CD4-positive, alpha-beta T cell treated with Interleukin-15 for 1 hour (primary cell): Measurements from ENCODE around the gene TSBP1.
"Not testable (repeated sequence)": the region's sequence is repeated elsewhere in the genome, so short reads cannot be mapped to it uniquely, and the experiment has no call there.

Source experiments
- DNase-seq: peaks from one replicate; pipeline ENCODE4 v3.0.0-alpha.2; 2020

The TSBP1 gene

DNA sequence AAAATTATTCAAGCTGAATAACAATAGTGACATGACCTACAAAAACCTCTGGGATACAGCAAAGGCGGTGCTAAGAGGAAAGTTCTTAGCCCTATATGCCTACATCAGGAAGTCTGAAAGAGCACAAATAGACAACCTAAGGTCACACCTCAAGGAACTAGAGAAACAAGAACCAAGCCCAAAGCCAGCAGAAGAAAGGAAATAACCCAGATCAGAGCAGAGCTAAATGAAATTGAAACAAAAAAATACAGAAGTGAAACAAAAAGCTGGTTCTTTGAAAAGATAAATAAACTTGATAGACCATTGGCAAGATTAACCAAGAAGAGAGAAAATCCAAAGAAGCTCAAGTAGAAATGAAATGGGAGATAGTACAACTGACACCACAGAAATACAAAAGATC, 100.3 kb downstream of the TSBP1 start:
- no peak for DNase-seq

DNA sequence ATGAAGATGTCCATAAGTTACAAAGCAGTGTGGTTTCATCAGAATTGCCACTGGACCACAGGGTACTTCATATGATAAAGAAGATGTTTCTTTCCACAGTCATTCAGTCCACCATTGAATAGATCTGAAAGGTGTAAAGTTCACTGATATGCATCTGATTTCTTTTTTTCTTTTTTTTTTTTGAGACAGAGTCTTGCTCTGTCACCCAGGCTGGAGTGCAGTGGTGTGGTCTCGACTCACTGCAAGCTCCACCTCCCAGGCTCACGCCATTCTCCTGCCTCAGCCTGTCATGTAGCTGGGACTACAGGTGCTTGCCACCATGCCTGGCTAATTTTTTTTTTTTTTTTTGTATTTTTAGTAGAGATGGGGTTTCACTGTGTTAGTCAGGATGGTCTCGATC, 103.2 kb downstream of the TSBP1 start:
- DNase-seq = peak; percentile 51

DNA sequence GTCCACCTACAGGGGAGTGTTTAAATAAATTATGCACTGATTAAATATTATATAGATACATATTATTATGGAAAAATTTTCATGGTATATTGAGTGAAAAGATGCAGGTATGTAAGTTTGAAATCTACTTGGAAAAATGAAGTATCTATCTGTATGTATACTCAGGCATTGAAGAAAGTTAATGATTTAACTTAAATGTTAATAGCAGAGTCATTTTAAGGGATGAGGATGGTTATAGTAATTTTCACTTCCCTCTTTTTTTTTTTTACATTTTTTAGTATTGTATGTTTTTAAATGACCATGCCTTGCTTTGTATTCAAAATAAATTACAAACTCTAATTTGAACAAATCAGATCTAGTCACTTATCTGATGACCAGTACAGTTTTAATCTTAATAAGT, 104.7 kb downstream of the TSBP1 start:
- DNase-seq = no peak

DNA sequence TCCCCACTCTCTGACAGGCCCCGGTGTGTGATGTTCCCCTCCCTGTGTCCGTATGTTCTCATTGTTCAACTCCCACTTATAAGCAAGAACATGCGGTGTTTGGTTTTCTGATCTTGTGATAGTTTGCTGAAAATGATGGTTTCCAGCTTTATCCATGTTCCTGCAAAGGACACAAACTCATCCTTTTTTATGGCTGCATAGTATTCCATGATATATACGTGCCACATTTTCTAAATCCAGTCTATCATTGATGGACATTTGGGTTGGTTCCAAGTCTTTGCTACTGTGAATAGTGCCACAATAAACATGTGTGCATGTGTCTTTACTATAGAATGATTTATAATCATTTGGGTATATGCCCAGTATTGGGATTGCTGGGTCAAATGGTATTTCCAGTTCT, 114.4 kb downstream of the TSBP1 start:
- DNase-seq = not testable (repeated sequence)

DNA sequence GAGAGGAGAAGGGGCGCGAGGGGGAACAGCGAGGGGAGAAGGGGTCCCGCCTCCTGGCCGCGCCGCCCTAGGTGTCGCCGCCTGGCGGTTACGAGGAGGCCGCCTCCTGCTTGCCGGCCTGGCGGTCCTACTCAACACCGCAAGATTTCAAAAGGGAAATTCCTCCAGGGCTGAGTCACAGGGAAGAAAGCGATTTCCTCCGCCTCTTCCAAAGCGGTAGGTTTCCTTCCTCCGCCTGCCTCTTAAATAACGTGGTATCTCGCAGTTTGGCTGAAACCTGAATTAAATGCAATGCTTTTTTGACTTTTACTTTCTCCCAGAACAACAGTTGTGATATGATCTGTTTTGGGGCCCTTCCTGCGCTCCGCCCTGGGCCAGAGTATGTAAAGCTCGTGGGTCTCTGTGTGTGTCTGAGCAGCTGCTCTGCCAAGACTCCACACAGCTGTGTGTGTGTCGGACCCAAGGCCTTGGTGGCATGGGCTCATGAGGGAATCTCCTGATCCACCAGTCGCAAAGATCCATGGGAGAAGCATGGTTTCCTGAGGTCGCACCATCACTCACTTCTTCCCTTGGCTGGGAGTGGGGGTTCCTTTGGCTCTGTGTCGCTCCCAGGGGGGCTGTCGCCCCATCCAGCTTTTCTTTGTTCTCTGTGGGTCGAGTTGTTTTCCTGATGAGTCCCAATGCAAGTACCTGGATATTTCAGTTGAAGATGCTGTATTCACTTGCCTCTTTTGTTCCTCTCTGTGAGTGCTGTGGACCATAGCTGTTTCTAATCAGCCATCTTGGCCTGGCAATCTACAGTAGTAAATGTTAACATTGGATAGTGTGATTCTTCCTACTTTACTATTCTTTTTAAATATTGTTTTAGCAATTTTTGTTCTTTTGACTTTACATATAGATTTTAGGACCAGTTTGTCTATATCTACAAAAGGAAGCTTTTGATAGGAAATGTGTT, 116.2 kb downstream of the TSBP1 start:
- DNase-seq = peak; percentile 65

DNA sequence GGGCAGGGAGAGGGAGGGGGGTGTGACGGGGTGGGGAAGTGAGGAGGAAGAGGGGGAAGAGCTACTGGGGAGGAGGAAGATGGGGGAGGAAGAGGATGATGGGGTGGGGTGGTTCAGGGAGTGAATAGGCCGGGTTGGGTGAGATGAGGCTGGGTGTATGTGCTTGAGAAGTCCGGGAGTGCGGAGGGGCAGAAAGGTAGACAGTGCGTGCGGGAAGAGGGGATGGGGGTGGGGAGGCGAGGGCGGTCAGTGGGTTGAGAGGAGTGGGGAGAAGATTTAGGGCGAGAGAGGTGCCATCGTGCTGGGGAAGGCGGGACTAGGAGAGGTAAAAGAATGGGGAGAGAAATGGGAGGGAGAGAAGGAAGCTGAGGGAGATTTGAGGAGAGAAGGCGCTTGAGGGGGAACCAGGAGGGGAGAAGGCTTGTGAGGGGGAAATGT, 116.9 kb downstream of the TSBP1 start:
- no peak for DNase-seq

DNA sequence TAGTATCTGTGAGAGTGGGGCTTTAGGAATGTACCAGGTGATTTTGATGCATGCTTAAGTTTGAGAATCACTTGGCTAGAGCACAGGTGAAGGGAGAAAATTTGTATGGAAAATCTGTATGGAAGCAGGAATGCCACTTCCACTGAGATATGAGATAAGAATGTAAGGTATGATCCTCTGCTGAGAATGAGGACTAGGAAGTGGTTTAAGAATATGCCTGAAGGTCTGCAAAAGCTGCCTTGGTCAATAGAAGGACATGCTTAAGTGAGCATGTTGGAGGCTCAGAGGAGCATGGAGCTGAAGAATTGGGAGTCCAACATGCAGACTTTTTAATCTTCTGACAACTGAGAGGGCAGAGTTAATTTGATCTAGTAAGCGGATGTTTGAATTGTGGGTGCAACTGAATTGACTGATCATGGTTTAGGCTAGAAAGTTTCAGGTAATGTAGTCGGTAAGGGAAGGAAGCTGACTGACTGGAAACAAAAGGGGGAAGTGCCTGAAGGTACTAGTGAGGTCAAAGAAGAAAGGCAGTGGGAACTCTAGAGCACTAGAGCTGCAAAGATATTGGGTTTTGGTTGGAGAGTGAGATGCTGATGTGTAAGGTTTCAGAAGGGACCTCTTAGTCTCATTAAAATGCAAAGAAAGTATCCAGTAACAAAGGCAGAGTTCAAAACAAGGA, 119.2 kb downstream of the TSBP1 start:
- DNase-seq = no peak

DNA sequence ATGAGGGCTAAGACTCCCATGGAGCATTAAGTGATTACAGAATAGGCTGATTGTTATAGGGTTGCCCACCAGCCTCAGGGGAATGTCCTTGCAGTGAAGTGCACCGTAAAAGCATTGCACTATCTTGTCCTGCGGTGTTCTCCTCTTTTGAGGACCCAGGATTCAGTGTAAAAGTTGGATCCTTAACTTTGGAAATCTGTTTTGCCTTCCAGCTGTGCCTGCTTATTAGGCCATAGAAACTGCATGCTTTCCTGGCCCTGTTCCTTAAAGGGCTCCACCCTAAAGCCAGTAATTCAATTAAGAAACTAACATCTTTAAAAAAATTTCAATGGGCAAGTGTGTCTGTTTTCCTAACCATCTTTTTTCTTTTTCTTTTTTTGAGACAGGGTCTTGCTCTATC, 122.4 kb downstream of the TSBP1 start:
- no peak for DNase-seq

DNA sequence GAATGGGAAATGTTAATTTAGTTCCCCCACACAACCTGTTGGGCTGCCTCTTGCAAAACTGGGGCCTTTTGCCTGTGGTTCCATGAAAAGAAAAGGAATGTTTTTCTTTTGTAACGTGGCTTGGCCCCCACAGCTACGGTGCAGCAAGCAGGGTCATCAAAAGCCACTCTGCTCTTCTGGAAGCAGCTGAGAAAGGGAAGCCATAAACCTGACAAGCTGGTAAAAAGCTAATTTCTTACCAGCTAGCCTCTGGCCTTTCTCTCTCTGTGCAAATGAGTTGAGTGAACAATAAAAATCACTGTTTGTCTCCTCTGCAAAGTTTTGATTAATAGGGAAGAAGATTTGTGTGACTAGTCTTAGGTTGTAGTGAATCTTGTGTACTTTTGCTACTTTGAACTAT, 124.3 kb downstream of the TSBP1 start:
- no peak for DNase-seq

DNA sequence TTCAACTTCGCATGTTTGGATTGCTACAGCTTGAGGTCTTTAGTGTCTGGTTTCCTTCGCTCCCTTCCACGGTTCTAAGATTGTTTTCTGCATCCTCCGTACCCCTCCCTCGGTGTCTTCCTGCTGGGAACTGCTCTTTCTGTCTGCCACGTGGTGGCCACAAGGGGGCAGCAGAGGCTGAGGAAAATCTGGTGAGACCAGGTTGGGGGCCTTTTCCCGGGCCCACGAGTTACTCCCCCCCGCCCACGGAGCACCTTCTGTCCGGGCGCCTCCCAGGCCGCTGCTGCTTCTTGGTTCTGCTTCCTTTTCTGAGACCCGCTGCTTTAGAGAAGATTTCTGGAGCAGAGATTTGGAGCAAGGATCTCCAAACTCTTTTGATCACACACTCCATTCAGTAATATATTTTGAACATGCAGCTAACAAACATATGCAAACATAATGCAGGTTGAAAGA, 126.7 kb downstream of the TSBP1 start:
- peak; percentile 77 for DNase-seq

DNA sequence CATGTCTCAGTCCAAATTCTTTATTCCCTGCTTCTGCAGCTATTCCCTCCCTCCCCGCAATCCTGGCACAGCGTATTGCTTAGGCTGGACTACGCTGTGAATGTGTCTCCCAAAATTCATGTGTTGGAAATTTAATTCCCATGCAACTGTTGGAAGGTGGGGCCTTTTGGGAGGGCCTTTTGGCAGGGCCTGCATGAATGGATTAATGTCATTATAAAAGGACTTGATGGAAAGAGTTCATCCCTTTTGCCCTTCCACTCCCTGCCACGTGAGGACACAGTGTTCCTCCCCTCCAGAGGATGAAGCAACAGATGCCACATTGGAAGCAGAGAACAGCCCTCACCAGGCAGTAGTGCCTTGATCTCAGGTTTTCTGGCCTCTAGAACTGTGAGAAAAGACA, 127.4 kb downstream of the TSBP1 start:
- no peak for DNase-seq
